Endothelial cell of umbilical vein (primary cell): ENCODE results near the gene TPK1.

Experiments
- CTCF ChIP-seq, 2 donors: IDR thresholded peaks; 1 replicate in 1 of 2; 2 replicates in 1 of 2; pipeline ENCODE4 v1.5.1; 2011; ENCODE audit warnings: low read length in 2 of 2, mild to moderate bottlenecking in 2 of 2, moderate library complexity in 2 of 2, control low read depth in 1 of 2, inconsistent platforms in 1 of 2, low read depth in 1 of 2; ENCODE audit not compliant: insufficient read depth in 1 of 2; ENCODE audit errors: extremely low read depth in 1 of 2
- EZH2 ChIP-seq: IDR thresholded peaks from 2 replicates; pipeline ENCODE4 v1.6.1; 2012; ENCODE audit warnings: borderline replicate concordance, low read depth, mild to moderate bottlenecking, moderate library complexity, low read length, inconsistent platforms; ENCODE audit not compliant: severe bottlenecking
- FOS ChIP-seq: IDR thresholded peaks from 2 replicates; pipeline ENCODE4 v1.6.1; 2011; ENCODE audit warnings: mild to moderate bottlenecking, low read length, moderate library complexity, borderline replicate concordance; ENCODE audit not compliant: insufficient read depth
- MAX ChIP-seq: IDR thresholded peaks from 2 replicates; pipeline ENCODE4 v1.6.1; 2011; ENCODE audit not compliant: insufficient read depth, insufficient read length
- MYC ChIP-seq: IDR thresholded peaks from one replicate; pipeline ENCODE4 v1.6.1; 2011; ENCODE audit warnings: mild to moderate bottlenecking, low read depth, low read length
- POLR2A ChIP-seq: IDR thresholded peaks from 2 replicates; pipeline ENCODE4 v1.6.1; 2012; ENCODE audit warnings: low read depth, mild to moderate bottlenecking, control low read depth, low read length
- POLR2AphosphoS5 ChIP-seq: IDR thresholded peaks from 2 replicates; pipeline ENCODE4 v1.6.1; 2012; ENCODE audit warnings: low read depth, mild to moderate bottlenecking, control low read depth, low read length, moderate library complexity; ENCODE audit not compliant: insufficient read depth

GRCh38 chr7:144768633-144769032 lies 67.2 kb downstream of the TPK1 start:
- no peak for TF ChIP-seq EZH2
- no peak for TF ChIP-seq POLR2A
- no peak for TF ChIP-seq CTCF (IDR thresholded peaks at IDR 0.05; ENCODE audit: extremely low read depth in 1 of 2, insufficient read depth in 1 of 2, low read depth in 1 of 2, low read length in 2 of 2)
- TF ChIP-seq MYC, result no peak
- TF ChIP-seq MAX, result no peak
- TF ChIP-seq POLR2AphosphoS5, result no peak
- TF ChIP-seq FOS, result no peak
